Amniotic stem cell (primary cell): ENCODE data around the gene ADRM1.

ENCODE experiments used
- DNase-seq: peaks from one replicate; lab custom pipeline; 2025; lab: John Stamatoyannopoulos, UW

Gene ADRM1

GRCh38 chr20:62298577-62299249 lies 4.1 kb upstream of the ADRM1 start:
- no peak for DNase-seq

- DNase-seq = no peak
These were observed 3.0 kb upstream of the ADRM1 start for GRCh38 chr20:62299666-62300236.

- no peak for DNase-seq
These were observed 2.5 kb upstream of the ADRM1 start for GRCh38 chr20:62300319-62300718.

- no peak for DNase-seq
These were observed 1.6 kb upstream of the ADRM1 start for GRCh38 chr20:62301111-62301668.

- peak; percentile 81 for DNase-seq
These were observed 940 bp upstream of the ADRM1 start for GRCh38 chr20:62301773-62302340.

GRCh38 chr20:62303062-62303339 lies 204 bp downstream of the ADRM1 start:
- DNase-seq = no peak

DNA sequence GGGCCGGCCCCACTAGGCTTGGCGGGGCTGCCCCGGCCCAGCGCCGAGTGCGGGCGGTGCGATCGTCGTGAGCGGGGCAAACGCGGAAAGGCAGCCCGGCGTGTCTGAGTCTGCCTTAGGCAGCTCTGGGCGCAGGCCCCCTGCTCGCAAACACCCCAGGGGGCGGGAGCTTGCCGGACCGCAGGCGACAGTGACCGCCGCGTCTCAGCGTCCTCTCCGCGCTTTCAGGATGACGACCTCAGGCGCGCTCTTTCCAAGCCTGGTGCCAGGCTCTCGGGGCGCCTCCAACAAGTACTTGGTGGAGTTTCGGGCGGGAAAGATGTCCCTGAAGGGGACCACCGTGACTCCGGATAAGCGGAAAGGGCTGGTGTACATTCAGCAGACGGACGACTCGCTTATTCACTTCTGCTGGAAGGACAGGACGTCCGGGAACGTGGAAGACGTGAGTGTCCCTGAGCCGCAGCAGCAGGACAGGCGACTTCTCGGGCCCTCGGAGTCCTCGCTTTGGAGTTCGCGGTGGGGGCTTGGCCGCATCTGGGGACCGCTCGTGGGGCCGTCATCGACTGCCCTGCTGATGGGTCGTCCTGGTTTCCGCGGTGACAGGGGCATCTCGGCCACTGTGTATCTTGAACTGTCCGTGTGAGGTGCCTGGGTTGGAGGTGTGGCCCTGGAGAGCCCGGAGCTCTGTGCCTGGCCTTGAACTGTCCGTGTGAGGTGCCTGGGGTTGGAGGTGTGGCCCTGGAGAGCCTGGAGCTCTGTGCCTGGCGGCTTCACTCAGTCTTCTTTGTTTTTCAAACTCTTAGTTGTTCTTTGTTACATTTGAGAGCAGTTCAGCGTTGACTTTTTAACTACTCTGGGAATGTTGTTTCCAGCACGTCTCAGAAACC lies 786 bp downstream of the ADRM1 start:
- no peak for DNase-seq

GRCh38 chr20:62304331-62305148 lies 1.7 kb downstream of the ADRM1 start:
- no peak for DNase-seq

GRCh38 chr20:62305149-62305764 lies 2.5 kb downstream of the ADRM1 start:
- no peak for DNase-seq

DNA sequence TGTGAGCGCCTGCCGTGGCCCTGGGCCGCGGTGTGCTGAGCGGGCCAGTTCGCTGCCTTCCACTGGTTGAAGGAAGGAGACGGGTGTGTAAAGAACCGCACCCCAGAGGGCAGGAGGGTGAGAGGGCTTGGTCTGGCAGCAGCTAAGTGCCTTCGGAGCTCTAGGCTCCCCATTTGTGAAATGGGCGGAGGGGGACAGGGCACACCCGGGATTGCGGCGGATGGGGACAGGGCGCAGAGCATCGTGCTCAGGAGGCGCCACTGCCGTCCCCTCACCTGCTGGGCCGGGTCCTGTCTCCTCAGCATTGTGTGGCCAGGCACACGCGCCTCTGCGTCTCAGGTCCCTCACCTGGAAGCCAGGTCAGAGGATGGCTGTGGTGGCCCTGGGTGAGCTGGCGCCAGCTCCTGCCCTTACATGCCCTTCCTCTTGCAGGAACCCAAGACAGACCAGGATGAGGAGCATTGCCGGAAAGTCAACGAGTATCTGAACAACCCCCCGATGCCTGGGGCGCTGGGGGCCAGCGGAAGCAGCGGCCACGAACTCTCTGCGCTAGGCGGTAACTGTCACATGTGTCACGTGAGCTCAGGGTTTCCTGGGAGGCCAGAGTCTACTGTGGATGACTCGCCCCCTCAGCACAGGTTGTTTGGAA lies 3.1 kb downstream of the ADRM1 start:
- DNase-seq = no peak

DNA sequence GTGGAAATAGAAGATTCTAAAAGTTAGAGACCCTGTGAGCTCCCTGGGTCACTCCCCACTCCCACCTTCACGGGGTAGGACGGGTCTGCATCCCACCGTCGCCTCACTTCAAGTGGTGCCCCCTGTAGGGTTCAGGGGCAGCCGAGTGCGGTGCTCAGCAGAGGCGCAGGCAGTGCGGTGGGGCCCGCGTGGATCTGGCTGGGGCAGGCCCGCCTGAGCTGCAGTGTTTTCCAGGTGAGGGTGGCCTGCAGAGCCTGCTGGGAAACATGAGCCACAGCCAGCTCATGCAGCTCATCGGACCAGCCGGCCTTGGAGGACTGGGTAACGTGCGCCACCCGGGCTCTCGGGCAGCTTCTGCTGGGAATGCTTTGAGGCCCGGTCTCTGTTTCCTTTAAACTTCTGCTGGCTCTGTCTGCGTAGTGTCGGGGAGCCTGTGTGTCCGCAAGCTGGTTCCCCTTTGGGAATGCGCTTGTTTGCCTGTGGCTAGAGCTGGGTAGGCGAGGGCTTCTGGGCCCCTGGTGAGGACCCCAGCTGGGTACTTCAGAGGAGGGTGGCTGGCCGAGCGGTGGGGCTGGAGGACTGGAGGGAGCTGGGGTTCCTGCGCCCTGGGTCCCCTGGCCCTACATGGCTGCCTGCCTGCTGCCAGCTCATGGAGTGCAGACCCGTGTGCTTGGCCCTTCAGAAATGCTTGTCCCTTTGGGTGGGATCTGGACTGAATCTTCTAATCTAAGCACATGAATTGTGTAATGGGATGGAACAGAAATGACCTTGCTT lies 3.8 kb downstream of the ADRM1 start:
- no peak for DNase-seq

- DNase-seq = no peak
These were observed 4.7 kb downstream of the ADRM1 start for GRCh38 chr20:62307226-62308101.

GRCh38 chr20:62308102-62308822 lies 5.5 kb downstream of the ADRM1 start:
- DNase-seq = no peak

DNA sequence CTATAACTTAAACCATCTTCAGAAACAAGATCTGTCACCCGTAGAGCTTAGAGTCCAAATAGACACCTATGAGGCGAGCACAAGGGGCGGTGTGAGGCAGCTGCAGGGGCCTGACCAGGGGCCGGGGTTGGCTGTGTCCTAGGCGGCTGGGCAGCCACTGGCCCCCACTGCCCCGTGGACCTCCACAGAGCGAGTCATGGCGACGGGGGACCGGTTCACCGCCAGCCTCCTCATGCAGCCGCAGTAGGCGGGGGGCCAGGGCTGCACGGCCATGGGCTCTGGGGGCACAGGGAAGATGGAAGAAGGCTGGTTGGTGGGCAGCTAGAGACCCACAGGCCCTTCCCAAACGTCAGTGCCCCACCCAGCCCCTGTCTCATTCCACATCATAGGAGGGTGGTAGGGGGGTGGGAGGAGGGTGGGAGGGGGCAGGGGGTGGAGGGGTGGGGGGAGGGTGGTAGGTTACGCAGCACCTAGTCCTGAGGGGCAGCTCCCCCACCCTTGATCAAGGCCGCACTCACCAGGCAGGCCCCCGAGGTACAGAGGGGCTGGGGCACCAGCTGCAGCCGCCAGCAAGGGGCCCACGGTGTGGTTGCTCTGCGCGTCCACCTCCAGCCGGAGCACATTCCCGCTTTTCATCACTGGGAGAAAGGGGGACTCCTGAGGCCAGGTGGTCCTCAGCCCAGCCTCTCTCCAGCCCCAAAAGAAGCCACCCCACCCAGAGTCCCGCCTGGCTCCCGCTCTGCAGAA lies 6.6 kb downstream of the ADRM1 start:
- DNase-seq = no peak

DNA sequence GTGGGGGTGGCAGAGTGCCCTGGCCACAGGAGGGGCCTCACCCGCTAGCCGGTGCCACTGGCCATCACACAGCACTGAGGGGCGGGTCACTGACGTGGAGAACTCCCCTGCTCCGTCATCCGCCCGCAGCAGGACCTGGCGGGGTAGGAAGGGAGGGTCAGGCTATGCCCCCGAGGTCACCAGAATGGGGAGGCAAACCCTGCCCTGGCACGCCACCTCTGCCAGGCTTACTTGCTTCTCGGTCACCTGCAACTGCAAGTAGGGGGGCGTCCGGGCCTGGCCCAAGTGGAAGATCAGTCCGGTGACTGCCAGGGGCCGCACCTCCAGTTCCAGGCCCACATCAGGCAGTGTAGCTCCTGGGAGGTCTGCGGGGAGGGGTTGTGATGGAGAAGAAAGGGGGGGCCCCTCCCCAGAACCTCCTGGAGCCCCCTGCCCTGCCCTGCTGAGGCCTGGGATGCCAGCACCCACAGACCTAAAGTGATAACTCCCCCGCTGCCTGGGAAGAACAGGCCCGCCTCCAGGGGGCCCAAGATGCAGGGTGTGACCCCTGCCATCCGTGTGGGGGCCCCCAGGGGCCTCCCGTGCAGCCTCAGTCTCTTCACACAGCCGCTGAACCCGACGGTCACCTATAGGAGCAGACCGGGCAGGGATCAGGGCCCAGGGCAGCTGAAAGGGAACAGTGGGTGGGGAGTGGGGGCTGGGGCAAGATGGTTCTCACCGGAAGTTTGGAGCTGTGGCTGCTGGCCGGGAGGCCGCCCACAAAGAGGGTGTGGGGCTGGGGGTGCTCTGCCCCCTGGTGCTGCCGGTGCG lies 7.4 kb downstream of the ADRM1 start:
- DNase-seq = no peak

- DNase-seq = no peak
These were observed 7.9 kb downstream of the ADRM1 start for GRCh38 chr20:62310757-62311121.

- no peak for DNase-seq
These were observed 8.4 kb downstream of the ADRM1 start for GRCh38 chr20:62311150-62311549.
